ENCODE data around the gene MYO16.

- TF ChIP-seq, protein P1, sequence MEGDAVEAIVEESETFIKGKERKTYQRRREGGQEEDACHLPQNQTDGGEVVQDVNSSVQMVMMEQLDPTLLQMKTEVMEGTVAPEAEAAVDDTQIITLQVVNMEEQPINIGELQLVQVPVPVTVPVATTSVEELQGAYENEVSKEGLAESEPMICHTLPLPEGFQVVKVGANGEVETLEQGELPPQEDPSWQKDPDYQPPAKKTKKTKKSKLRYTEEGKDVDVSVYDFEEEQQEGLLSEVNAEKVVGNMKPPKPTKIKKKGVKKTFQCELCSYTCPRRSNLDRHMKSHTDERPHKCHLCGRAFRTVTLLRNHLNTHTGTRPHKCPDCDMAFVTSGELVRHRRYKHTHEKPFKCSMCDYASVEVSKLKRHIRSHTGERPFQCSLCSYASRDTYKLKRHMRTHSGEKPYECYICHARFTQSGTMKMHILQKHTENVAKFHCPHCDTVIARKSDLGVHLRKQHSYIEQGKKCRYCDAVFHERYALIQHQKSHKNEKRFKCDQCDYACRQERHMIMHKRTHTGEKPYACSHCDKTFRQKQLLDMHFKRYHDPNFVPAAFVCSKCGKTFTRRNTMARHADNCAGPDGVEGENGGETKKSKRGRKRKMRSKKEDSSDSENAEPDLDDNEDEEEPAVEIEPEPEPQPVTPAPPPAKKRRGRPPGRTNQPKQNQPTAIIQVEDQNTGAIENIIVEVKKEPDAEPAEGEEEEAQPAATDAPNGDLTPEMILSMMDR (IDR thresholded peaks at IDR 0.05), result no peak
- TF ChIP-seq POLR2A (IDR thresholded peaks at IDR 0.05), result no peak
- no peak for TF ChIP-seq EP300 (IDR thresholded peaks at IDR 0.05)
Measured at GRCh38 chr13:109154546-109154945, 525.1 kb downstream of the MYO16 start.

Measured in ovary (tissue), 3 donors.